OCI-M1 (cell line): Measurements from ENCODE around the gene ADGRA1.
"Not testable (repeated sequence)": the region's sequence is repeated elsewhere in the genome, so short reads cannot be mapped to it uniquely, and the experiment has no call there.

ENCODE experiments used
- DNase-seq: peaks from one replicate; lab custom pipeline; 2025; lab: John Stamatoyannopoulos, UW

The ADGRA1 gene

DNA sequence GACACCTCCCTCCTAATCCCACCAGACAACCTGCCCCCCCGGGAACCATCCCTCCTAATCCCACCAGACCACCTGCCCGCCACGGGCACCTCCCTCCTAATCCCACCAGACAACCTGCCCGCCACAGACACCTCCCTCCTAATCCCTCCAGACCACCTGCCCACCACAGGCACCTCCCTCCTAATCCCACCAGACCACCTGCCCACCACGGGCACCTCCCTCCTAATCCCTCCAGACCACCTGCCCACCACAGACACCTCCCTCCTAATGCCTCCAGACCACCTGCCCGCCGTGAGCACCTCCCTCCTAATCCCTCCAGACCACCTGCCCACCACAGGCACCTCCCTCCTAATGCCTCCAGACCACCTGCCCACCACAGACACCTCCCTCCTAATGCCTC lies 23.9 kb downstream of the ADGRA1 start:
- DNase-seq = not testable (repeated sequence)

DNA sequence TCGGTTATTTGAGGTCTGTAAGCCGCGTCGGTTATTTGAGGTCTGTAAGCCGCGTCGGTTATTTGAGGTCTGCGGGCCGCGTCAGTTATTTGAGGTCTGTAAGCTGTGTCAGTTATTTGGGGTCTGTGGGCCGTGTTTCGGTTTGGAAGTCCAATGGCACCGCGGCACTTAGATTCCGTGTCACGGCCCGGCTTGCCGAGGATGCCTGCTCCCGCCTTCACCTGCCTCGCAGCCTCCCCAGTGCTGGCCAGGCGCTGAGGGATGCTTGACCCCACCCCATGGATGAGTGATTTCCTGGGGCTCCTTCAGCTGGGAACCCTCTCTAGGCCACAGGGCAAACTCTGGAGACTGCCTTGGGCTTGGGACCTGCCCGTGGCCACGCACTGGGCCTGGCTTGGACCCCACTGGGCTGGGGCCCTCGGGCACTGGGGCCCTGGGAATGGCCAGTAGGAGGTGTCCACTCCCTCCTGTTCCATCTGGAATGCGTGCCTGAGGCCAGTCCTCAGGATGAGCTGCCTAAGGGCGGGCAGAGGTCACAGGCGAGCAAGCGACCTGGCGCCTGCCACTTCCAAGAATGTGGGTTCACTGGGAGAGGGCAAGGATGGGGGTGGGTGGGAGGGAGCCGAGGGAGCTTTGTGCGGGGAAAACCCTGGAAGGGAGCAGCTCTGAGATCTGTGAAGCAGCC lies 25.6 kb downstream of the ADGRA1 start:
- DNase-seq = no peak

DNA sequence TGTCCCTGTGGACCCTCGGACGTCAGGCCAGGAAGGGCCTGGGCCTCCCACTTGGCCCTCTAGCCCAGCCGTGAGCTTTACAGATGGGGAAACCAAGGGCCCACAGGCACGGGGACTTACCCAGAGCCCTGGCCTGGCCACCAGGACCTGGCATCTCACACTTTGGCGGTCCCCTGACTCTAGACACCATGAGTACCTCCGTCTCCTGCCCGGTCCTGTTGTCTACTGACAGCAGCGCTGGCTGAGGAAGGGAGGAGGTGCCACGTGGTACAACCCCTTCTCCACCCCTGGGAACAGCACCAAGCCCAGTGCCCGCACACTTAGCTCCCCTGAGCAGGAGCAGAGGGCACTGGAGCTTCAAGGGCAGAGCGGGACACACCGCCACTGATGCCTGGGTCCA lies 26.1 kb downstream of the ADGRA1 start:
- no peak for DNase-seq

GRCh38 chr10:133114251-133114650 lies 26.5 kb downstream of the ADGRA1 start:
- DNase-seq = no peak

DNA sequence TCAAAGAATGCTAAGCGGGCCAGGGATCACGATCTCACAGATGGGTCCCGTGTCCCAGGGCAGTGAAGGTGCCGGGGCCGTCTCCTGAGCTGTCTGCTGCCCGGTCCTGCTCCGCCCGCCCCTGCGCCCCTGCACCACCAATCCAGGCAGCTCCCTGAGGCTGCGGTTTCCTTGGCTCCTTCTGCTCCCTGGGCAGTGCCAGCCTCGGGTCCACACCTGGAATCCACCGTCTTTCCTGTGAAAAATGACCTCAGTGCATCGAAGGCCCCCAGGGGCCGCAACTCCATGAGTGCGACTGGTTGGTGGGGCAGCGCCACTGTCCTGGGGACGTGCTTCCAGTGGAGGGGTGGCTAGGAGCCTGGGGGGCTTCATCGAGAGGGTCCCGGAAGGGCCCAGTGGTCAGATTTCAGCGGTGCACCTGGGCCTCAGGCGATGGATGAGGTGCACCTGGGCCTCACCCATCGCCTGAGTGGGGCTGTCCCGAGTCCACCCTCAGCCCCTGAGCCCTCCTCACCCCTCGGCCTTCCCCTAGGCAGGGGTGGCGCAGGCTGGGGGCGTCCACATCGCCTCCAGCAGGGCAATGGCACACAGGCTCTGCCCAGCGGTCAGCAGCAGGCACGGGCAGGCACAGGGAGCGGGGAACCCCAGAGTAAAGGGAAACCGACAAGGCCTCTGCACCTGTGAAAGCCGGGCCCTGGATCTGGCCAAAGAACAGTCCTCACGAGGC lies 27.2 kb downstream of the ADGRA1 start:
- no peak for DNase-seq

- no peak for DNase-seq
Measured at GRCh38 chr10:133115453-133115842, 27.7 kb downstream of the ADGRA1 start.

DNA sequence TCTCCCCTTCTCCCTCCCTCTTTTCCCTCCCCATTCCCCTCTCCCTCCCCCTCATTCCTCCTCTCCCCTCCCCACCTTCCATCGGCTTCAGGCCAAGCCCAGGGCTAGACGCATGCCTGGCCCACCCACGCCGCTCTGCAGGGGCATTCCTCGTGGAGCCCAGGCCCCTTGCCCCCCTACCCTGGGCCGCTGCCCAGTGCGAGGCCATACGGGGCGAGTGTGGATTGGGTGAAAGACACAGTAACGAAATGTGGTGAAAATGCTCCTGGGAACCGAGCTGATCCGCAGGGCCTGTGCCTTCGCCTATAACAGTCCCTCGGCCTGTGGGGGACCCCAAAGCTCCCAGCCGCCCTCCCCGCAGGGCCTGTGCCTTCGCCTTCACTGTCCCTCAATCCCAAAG lies 28.3 kb downstream of the ADGRA1 start:
- DNase-seq = no peak

- DNase-seq = no peak
Measured at GRCh38 chr10:133116455-133116854, 28.7 kb downstream of the ADGRA1 start.

DNA sequence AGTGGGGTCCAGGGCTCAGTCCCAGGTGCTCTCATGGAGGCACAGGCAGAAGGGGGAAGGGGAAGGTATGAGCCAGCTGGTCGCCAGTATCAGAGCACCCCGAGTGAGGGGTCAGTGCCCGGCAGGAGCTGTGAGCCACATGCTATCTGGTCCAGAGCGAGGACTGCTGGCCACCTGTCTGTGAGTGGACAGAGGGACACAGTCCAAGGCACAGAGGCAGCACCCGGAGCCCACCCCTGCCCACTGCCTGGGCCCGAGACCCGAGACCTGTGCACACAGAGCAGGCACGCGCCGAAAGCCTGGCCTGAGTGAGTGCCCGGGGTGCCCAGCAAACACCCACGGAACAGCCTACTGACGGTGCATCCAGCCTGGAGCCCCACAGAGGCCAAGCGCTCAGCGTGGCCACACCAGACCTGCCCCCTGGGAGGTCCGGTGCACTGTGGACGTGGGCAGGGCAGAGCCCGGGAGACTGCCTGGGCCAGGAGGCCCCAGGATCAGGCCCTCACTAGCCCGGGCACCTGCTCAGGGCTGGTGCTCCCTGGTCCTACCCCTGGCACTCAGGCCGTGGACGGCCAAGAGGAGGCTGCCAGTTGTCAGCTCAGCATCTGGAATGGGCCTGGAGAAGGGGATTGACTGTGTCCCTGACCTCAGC lies 29.4 kb downstream of the ADGRA1 start:
- no peak for DNase-seq

- no peak for DNase-seq
Measured at GRCh38 chr10:133117688-133118071, 30.0 kb downstream of the ADGRA1 start.

DNA sequence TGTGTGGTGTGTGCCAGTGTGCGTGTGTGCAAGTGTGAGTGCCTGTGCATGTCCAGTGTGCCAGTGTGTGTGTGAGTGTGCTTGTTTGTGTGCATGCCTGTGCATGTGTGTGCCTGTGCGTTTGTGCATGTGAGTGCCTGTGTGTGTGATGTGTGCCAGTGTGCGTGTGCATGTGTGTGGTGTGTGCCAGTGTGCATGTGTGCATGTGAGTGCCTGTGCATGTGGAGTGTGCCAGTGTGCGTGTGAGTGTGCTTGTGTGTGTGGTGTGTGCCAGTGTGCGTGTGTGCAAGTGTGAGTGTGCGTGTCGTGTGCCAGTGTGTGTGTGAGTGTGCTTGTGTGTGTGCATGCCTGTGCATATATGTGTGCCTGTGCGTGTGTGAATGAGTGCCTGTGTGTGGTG lies 33.8 kb downstream of the ADGRA1 start:
- DNase-seq = no peak

DNA sequence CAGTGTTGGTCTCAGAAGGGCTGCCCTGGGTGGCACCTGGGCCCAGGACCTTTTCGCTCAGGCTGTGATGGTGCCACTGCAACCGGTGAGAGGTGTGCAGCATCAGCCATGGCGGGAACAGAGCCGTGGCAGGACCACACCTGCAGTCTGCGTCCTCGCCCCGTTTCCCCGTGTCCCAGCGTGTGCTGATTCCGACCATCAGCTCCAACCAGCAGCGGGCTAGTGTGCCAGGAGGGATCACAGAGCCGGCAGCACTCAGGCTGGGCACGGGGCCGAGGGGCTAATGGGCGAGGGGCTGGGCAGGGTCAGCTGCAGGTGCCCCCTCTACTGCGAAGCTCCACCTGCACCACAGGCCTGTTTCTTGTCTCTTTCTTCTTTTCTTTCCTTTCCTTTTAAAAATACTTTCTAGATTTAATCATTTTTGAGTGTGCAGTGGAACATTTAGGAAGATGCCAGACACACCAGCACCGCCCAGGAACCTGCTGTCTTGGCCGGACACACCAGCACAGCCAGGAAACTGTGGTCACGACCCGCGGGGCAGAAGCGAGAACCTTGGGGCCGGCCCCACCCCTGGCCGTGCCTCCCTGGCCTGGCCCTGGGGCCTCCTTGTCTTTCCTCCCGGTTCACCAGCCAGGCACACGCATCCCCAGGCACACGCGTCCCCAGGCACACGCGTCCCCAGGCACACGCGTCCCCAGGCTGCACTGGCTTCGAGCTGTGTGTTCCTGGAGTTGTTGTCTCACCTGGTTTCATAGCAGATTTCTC lies 34.6 kb downstream of the ADGRA1 start:
- DNase-seq = no peak

- DNase-seq = no peak
Measured at GRCh38 chr10:133123050-133123745, 35.5 kb downstream of the ADGRA1 start.

- no peak for DNase-seq
Measured at GRCh38 chr10:133123746-133124356, 36.1 kb downstream of the ADGRA1 start.

DNA sequence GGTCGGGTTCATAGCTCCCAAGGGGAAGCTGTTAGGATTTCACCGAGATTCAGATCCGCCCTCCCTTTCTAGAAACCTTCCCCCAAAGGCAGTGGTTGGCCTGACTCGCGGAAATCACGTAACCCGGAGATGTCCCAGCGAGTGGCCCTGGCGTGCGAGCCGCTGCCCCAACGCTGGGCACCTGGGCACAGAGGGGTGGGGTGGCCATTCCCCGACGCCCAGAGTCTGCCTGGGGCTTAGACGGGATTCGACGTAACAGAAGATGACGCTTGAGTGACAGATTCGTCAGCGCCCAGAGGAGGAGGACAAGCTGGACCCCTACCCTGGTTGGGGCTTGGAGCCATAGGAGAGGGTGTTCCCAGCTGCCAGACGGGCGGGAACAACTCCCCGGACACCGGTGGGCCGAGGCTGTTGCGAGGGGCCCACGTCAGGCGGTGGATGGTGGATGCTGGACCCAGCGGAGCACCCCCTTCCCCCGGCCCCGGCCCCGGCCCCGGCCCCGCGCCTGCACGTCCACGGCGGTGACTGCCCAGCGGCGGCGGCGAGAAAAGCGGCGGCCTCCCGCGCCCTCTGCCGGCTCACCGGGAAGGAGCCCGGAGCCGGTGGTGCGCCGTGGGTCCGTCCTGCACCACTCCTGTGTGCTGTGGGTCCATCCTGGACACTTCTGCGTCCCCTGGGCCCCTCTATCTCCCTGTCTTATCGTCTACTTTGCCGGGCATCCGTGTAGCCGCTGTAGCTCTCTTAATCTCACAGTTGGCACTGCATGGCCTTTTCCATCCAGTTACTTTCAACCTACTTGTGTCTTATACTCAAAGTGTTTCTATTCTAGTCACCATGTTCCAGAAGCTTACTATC lies 36.9 kb downstream of the ADGRA1 start:
- DNase-seq = no peak

DNA sequence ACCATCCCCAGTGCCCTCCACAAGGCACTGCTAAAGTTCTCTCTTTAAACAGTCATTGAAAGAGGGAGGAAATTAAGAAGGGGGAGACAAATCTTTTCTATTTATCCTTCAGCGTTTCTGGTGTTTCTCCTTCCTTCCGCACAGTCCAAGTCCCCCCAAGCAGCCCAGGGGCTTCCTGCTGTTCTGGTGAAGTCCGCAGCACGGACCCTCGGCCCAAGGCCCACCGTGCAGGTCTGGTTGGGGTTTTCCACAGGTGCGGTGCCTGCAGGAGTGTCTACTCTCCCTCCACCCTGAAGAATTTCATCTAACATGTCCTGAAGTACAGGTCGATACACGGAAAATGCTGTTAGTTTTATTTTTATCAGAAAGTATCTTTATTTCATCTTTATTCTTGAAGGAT lies 38.2 kb downstream of the ADGRA1 start:
- DNase-seq = no peak

DNA sequence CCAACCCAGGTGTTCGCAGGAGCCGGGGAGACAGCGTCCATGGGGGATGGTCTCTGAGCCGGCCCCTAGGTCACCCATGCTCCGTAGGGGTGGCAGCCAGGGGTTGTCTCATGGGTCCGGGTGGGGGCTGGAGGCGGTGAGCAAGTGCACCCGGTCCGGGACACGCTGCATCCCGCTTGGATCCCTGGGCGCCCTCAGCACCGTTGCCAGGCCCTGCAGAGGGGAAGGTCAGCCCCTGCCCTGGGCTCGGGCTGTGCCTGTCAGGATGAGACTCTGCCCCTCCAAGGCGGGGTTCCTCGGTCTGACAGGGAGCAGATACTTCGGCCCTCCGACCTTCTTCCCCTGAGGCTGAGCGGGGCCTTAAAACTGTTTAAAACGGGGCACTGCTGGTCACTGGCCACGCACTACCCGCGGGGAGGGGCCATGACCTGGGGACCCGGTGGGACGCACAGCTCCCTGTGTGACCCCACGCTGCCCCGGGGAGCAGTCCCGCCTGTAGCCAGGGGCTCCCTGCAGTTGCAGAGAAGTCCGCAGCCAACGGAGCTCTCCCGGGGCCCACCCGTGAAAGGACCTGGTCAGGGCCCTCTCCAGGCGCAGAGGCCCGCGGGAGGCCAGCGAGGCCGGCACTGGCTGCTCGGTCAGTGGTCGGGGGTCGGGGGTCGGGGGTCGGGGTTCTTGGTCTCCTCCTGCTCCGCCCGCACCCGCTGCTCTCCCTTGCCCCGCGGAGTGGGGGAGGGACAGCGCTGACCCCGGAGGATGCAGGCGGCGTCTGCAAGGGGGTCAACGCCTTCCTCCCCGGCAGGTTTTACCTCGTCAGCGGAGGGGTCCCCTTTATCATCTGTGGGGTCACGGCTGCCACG lies 38.9 kb downstream of the ADGRA1 start:
- no peak for DNase-seq

DNA sequence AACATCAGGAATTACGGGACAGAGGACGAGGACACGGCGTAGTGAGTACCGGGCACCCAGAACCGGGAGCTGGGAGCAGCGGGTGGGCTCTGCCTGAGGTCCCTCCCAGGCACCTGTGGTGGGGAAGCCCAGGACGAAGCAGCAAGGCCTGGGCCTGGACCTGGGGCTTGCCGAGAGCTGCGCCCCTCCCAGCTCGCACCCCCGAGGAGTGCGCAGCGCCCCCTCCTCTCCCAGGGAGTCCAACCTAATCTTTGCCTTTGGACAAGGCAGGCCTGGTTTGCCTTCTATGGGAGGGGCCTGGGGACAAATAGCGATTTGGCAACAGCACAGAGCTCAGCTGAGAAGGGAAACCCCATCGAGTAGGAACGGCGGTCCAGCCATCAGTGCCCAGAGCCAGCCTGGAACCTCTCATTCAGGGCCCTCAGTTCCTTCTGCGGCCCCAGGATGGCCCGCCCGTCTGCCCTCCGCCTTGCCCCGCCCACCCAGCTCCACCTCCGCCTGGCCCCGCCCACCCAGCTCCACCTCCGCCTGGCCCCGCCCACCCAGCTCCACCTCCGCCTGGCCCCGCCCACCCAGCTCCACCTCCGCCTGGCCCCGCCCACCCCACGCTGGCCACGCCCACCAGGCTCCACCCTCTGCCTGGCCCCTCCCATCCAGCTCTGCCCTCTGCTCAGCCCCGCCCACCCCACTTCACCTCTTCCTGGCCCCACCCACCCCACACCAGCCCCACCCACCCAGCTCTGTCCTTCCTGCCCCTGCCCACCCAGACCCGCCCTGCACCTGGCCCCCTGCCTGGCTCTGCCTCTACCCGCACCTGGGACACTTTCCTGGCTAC lies 39.8 kb downstream of the ADGRA1 start:
- DNase-seq = peak; percentile 33
